ENCODE data around the gene CLEC17A.
A peak's percentile ranks its signal among the peaks of the same experiment; 100 is the strongest.
"Not testable (repeated sequence)": the region's sequence is repeated elsewhere in the genome, so short reads cannot be mapped to it uniquely, and the experiment has no call there.

The CLEC17A gene

GRCh38 chr19:14558370-14559066 lies 24.4 kb upstream of the CLEC17A start:
- no peak for DNase-seq (ENCODE audit: low read depth in 1 of 2, low spot score in 1 of 2)

GRCh38 chr19:14559916-14560775 lies 22.7 kb upstream of the CLEC17A start:
- DNase-seq (ENCODE audit: low read depth in 1 of 2, low spot score in 1 of 2) = no peak

- DNase-seq (ENCODE audit: low read depth in 1 of 2, low spot score in 1 of 2) = no peak
These were observed 22.1 kb upstream of the CLEC17A start for GRCh38 chr19:14560776-14561108.

GRCh38 chr19:14561249-14561648 lies 21.6 kb upstream of the CLEC17A start:
- DNase-seq (ENCODE audit: low read depth in 1 of 2, low spot score in 1 of 2) = no peak

DNA sequence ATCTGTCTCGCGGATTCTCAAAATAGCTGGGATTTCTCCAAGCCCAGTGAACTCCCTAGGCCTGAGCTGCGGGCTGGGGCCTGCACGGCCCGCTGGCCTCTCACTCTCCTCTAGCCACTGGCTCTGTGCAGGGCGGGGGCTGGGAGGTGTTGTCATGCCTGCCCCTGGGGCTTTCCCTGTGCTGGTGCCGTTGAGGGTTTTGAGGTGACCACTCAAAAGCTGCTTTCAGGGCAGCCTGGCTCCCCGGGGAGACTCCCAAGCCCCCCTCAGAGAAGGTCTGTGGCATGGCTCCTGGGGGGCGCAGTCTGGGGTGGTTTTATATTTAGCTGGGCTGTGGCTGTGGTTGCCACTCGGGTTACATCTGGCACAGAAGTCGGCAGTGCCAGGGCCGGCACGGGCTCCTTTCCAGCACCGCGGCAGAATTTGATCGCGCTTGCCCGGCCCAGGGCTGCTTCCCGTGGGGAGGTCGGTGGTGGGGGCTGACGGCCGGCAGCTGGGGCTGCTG lies 21.0 kb upstream of the CLEC17A start:
- no peak for DNase-seq (ENCODE audit: low read depth in 1 of 2, low spot score in 1 of 2)

DNA sequence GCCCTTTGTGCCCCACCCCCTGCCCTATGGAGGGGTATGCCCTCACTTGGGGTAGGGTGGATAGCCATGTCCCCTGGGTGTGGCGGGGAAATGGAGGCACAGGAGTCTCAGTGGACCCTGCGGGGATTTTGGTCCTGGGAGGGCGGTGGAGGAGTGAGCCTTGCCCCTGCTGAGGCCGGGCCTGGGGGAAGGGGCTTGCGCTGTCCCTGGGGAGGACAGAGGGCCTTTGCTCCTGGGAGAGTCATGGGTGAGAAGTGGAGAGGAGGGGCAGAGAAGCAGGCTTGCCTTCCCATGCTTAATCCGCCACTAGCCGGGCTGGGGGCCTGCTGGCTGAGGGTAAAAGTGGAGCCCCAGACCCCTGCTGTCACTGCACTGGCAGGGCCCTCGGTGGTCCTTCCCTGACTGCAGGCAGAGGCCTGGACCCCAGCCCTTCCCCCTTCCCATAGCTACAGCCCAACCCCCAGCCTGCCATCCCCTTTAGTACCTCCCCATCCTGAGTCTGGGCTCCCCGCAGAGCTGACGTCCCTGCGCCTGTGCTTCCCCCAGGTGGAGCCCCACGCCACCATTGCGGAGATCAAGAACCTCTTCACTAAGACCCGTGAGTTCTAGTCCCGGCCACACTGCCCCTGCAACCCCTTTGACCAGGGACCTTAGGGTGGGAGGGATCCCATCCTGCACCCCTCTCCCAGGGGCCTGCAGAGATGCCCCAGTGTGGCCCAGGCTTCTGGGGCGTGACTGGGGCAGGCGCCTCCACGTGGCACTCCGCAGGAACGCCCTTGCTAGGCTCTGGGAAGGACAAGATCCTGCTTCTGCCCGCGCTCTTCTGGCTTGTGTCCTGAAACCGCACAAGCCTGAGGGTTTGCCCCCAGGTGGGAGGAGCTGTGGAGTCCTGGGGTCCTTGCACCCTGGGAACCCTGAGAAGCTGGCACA lies 20.0 kb upstream of the CLEC17A start:
- DNase-seq (ENCODE audit: low read depth in 1 of 2, low spot score in 1 of 2) = no peak

DNA sequence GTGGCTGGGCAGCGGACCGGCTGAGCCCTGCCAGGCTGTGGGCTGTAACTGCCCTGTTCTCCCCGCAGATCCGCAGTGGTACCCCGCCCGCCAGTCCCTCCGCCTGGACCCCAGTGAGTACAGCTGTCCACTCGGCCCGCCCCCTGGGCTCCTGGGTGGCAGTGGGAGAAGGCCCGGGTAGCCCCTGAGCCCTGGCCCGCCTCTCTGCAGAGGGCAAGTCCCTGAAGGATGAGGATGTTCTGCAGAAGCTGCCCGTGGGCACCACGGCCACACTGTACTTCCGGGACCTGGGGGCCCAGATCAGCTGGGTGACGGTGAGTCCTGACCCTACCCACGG lies 19.3 kb upstream of the CLEC17A start:
- no peak for DNase-seq (ENCODE audit: low read depth in 1 of 2, low spot score in 1 of 2)

GRCh38 chr19:14563989-14564651 lies 18.8 kb upstream of the CLEC17A start:
- DNase-seq (ENCODE audit: low read depth in 1 of 2, low spot score in 1 of 2) = peak in 1 of 2 donors; percentile 34

- DNase-seq (ENCODE audit: low read depth in 1 of 2, low spot score in 1 of 2) = not testable (repeated sequence)
These were observed 18.1 kb upstream of the CLEC17A start for GRCh38 chr19:14564652-14565297.

- no peak for DNase-seq (ENCODE audit: low read depth in 1 of 2, low spot score in 1 of 2)
These were observed 17.6 kb upstream of the CLEC17A start for GRCh38 chr19:14565298-14565679.

GRCh38 chr19:14565765-14566711 lies 16.8 kb upstream of the CLEC17A start:
- DNase-seq (ENCODE audit: low read depth in 1 of 2, low spot score in 1 of 2) = no peak

DNA sequence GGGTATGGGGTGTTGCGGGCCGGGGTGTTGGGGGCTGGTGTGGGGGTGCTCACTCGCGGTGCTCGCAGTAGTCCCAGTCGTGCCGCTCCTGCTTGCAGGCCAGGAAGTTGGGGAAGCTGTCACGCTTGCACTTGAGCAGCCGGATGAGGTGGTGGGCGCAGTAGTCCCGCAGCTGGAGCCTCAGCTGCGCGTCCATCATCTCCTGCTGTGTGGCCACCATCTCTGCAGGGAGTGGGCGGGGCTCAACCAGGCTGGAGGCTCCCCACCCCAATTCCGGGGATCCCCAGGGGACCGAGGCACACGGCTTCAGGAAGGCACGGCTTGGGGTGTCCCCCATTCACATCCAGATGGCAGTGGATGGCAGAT lies 16.2 kb upstream of the CLEC17A start:
- no peak for DNase-seq (ENCODE audit: low read depth in 1 of 2, low spot score in 1 of 2)

GRCh38 chr19:14567079-14567478 lies 15.8 kb upstream of the CLEC17A start:
- no peak for DNase-seq (ENCODE audit: low read depth in 1 of 2, low spot score in 1 of 2)

- no peak for DNase-seq (ENCODE audit: low read depth in 1 of 2, low spot score in 1 of 2)
These were observed 11.9 kb upstream of the CLEC17A start for GRCh38 chr19:14570864-14571527.

- DNase-seq (ENCODE audit: low read depth in 1 of 2, low spot score in 1 of 2) = peak; percentile 75 to 76
These were observed 11.0 kb upstream of the CLEC17A start, which contains the start of gene NDUFB7 for GRCh38 chr19:14571695-14572490. NDUFB7 (minus strand) TSS chr19:14572066; CDS start chr19:14572000, 66 bp downstream.

- no peak for DNase-seq (ENCODE audit: low read depth in 1 of 2, low spot score in 1 of 2)
These were observed 7.4 kb upstream of the CLEC17A start for GRCh38 chr19:14575428-14575980.

DNA sequence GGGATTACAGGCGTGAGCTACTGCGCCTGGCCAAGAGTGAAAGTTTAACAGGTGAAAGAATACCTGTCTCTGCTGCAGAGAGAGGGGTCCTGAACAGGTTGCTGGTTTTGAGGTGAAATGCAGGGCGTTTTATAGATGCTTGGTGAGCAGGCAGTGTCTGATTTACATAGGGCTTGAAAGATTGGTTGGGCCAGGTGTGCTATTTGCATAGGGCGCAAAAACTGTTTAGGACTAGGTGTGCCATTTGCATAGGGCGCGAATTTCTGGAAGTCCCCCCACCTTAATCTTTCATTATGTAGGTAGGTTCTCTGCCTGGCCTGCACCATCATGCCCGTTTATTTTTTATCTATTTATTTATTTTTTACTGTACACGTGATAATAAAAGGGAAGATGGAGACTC lies 6.5 kb upstream of the CLEC17A start:
- no peak for DNase-seq (ENCODE audit: low read depth in 1 of 2, low spot score in 1 of 2)

DNA sequence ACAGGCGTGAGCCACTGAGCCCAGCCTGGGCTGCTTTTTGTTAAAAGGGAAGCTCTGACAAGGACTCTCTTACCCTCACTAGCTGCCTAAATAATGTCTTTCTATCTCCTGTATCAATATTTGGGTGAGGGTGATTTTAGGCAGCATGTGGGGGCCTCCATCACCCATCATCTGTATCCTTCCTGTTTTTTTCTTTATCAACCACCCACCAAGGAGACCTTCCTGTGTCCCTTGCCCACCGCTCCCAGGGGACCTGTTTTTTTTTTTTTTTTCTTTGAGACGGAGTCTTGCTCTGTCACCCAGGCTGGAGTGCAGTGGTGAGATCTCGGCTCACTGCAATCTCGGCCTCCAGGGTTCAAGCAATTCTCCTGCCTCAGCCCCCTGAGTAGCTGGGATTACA lies 5.6 kb upstream of the CLEC17A start:
- DNase-seq (ENCODE audit: low read depth in 1 of 2, low spot score in 1 of 2) = no peak

All from stimulated activated CD4-positive, alpha-beta T cell treated with anti-CD3 and anti-CD28 coated beads, Interleukin-15, amount 100 ng/mL, for 1 hour (primary cell).